GM23338 (cell line): ENCODE measurements around the gene RPS18. TPM values are rescaled to one million over a fixed set of nuclear protein-coding genes. Genes with fewer than 3 reads are reported as not detected.
A peak's percentile ranks its signal among the peaks of the same experiment; 100 is the strongest.

Source experiments
- ATAC-seq: fragments of 200-7000 bp; cut with Tn5 transposase; 3 replicates; pipeline ENCODE4 v1.9.1; 2020
- DNase-seq: peaks from one replicate; pipeline ENCODE4 v3.0.0-alpha.2; 2015; ENCODE audit warnings: low spot score
- H2AFZ ChIP-seq: fragments of 200-600 bp; sonication (generic); 2 replicates; pipeline ENCODE4 v1.8.0; 2016; ENCODE audit warnings: antibody characterized with exemption, mild to moderate bottlenecking, moderate library complexity
- H3F3A ChIP-seq: fragments of 200-600 bp; sonication (generic); replicated peaks from 2 replicates; pipeline ENCODE4 v1.8.0; 2017; ENCODE audit warnings: antibody characterized with exemption, mixed run types, low read depth
- H3K27ac ChIP-seq: fragments of 200-600 bp; sonication (generic); 2 replicates; pipeline ENCODE4 v1.6.1; 2016; ENCODE audit warnings: low read depth
- H3K27me3 ChIP-seq: fragments of 200-600 bp; sonication (generic); 2 replicates; pipeline ENCODE4 v1.8.0; 2016; ENCODE audit warnings: mild to moderate bottlenecking, mixed run types, moderate library complexity; ENCODE audit not compliant: insufficient read depth
- H3K36me3 ChIP-seq: fragments of 200-600 bp; sonication (generic); 2 replicates; pipeline ENCODE4 v1.8.0; 2016; ENCODE audit warnings: mild to moderate bottlenecking; ENCODE audit not compliant: insufficient read depth
- H3K4me1 ChIP-seq: fragments of 200-600 bp; sonication (generic); 2 replicates; pipeline ENCODE4 v1.8.0; 2016; ENCODE audit warnings: mild to moderate bottlenecking, moderate library complexity; ENCODE audit not compliant: insufficient read depth
- H3K4me2 ChIP-seq: fragments of 200-600 bp; sonication (generic); 2 replicates; pipeline ENCODE4 v1.7.1; 2017; ENCODE audit warnings: mixed run types
- H3K4me3 ChIP-seq: fragments of 200-600 bp; sonication (generic); 2 replicates; pipeline ENCODE4 v1.6.1; 2016; ENCODE audit warnings: mixed run types
- H3K79me2 ChIP-seq: fragments of 200-600 bp; sonication (generic); replicated peaks from 2 replicates; pipeline ENCODE4 v1.8.0; 2017; ENCODE audit warnings: mild to moderate bottlenecking; ENCODE audit not compliant: insufficient read depth
- H3K9me2 ChIP-seq: fragments of 200-600 bp; sonication (generic); 2 replicates; pipeline ENCODE4 v1.8.0; 2017; ENCODE audit not compliant: insufficient read depth
- H4K20me1 ChIP-seq: fragments of 200-600 bp; sonication (generic); replicated peaks from 2 replicates; pipeline ENCODE4 v1.8.0; 2017; ENCODE audit warnings: mild to moderate bottlenecking; ENCODE audit not compliant: insufficient read depth
- H3K27ac Mint-ChIP-seq: 2 replicates; pipeline ENCODE4 v1.8.0; 2020; ENCODE audit warnings: inconsistent platforms, mild to moderate bottlenecking, moderate library complexity, mixed read lengths
- H3K27me3 Mint-ChIP-seq: 3 replicates; pipeline ENCODE4 v1.8.0; 2022; ENCODE audit warnings: low read depth, mild to moderate bottlenecking, moderate library complexity, mixed read lengths, inconsistent platforms; ENCODE audit not compliant: insufficient read depth, poor library complexity
- H3K36me3 Mint-ChIP-seq: 3 replicates; pipeline ENCODE4 v1.8.0; 2021; ENCODE audit warnings: low read depth, mild to moderate bottlenecking, inconsistent platforms, moderate library complexity, mixed read lengths
- H3K4me1 Mint-ChIP-seq: 3 replicates; pipeline ENCODE4 v1.8.0; 2020; ENCODE audit warnings: mild to moderate bottlenecking, inconsistent platforms, mixed read lengths
- H3K4me3 Mint-ChIP-seq: 3 replicates; pipeline ENCODE4 v1.8.0; 2021; ENCODE audit warnings: moderate library complexity, mild to moderate bottlenecking, inconsistent platforms, mixed read lengths
- H3K9me3 Mint-ChIP-seq: 3 replicates; pipeline ENCODE4 v1.8.0; 2020; ENCODE audit warnings: moderate library complexity, mild to moderate bottlenecking, inconsistent platforms, mixed read lengths
- CREB1 ChIP-seq: fragments of 250-450 bp; sonication (Bioruptor Pico); IDR thresholded peaks from 2 replicates; pipeline ENCODE4 v1.5.0; 2020; ENCODE audit warnings: low read depth, mild to moderate bottlenecking, moderate library complexity
- EZH2phosphoT487 ChIP-seq: fragments of 200-600 bp; sonication (generic); IDR thresholded peaks from one replicate; pipeline ENCODE4 v1.8.1; 2018; ENCODE audit warnings: antibody characterized with exemption; ENCODE audit not compliant: unreplicated experiment
- NANOG ChIP-seq: IDR thresholded peaks from 2 replicates; pipeline ENCODE4 v1.6.1; 2016; ENCODE audit warnings: antibody characterized with exemption, borderline replicate concordance
- POLR2AphosphoS5 ChIP-seq: IDR thresholded peaks from 2 replicates; pipeline ENCODE4 v1.6.1; 2016; ENCODE audit warnings: antibody characterized with exemption, low read depth
- REST ChIP-seq: IDR thresholded peaks from one replicate; pipeline ENCODE4 v1.6.1; 2018; ENCODE audit warnings: antibody characterized with exemption; ENCODE audit not compliant: unreplicated experiment
- STAT1 ChIP-seq: IDR thresholded peaks from one replicate; pipeline ENCODE4 v1.6.1; 2016; ENCODE audit warnings: antibody characterized with exemption; ENCODE audit not compliant: unreplicated experiment
- ZNF114 ChIP-seq: fragments of 250-450 bp; sonication (Bioruptor Pico); IDR thresholded peaks from 2 replicates; pipeline ENCODE4 v1.5.0; 2020; ENCODE audit warnings: mild to moderate bottlenecking, moderate library complexity
- ZNF331 ChIP-seq: fragments of 250-450 bp; sonication (Bioruptor Pico); IDR thresholded peaks from 2 replicates; pipeline ENCODE4 v1.5.0; 2020; ENCODE audit warnings: low read depth, mild to moderate bottlenecking, moderate library complexity
- polyA plus RNA-seq: library from polyadenylated mRNA; unstranded; fragments of >200 nt; fragmentation: Nextera tagmentation; extraction: Ambion mirVana; gene quantifications from 2 replicates; pipeline ENCODE4 v1.2.1, GENCODE V29; 2016
- total RNA-seq: library from RNA; depleted of rRNA; stranded (reverse); fragments of >200 nt; shearing (Covaris generic); gene quantifications from 2 replicates; pipeline ENCODE4 v1.2.3, GENCODE V29; 2014

RPS18 gene
- total and polyA plus RNA-seq, 2 experiments from 2014 or later, result 2,133 to 4,776 TPM

DNA sequence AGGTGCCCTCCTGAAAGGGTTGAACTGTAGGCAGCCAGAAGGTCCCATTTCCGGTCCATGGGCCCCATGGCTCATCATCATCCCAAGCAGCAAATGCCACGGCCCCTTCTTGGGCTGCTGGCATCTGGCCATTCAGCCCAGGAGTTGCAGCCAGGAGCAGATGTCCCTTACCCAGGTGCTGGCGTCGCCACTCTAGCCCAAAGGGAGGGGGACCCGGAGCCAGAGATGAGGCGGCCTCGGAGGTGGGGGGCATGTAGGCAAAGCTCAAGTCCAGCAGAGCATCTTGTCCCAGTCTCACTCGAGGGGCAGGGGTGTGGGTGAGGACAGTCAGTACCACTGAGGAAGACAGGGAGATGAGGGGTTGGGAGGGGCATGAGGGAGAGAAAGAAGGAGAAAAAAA is 33.2 kb downstream of the RPS18 start:
- Histone ChIP-seq H3K27ac (no peak overlapping the region), H3K36me3 (no peaks in the 10 kb centered on the region), H3K4me2 (no peak overlapping the region), H3K9me2 (no peaks in the 10 kb centered on the region), H3K79me2 (peaks cover 28% of the 10 kb centered on the region), H4K20me1 (peaks cover 20% of the 10 kb centered on the region), H3K27me3 (no peaks in the 10 kb centered on the region), H3K4me3 (no peak overlapping the region), H3K4me1 (no peaks in the 10 kb centered on the region), H2AFZ (no peak overlapping the region), H3F3A (0 out of 2 replicates have a peak, but pooled peaks cover under 1% of the 10 kb centered on the region)
- no peak for TF ChIP-seq REST
- TF ChIP-seq POLR2AphosphoS5, result 0 out of 2 replicates have a peak, but pooled peaks have one; percentile 22
- DNase-seq (no peak), ATAC-seq (no peak)
- Mint-ChIP-seq H3K27ac (no peak overlapping the region), H3K4me3 (no peak overlapping the region), H3K4me1 (peaks cover 6% of the 10 kb centered on the region; the same call in 2 of the 3 replicates), H3K27me3 (peaks cover 14% of the 10 kb centered on the region), H3K9me3 (no peaks in the 10 kb centered on the region), H3K36me3 (peaks cover 6% of the 10 kb centered on the region)

- no peaks in the 10 kb centered on the region for H3K36me3 ChIP-seq
- TF ChIP-seq CREB1 (CRISPR knock-in tag) (no peak), NANOG (no peak), STAT1 (no peak), POLR2AphosphoS5 (no peak), EZH2phosphoT487 (no peak), ZNF114 (CRISPR knock-in tag) (no peak), REST (no peak), ZNF331 (CRISPR knock-in tag) (no peak)
These were observed 34.5 kb downstream of the RPS18 start for GRCh38 chr6:33306356-33306755.

More at GRCh38 chr6:33306356-33306755, 34.5 kb downstream of the RPS18 start:
- Histone ChIP-seq H3K27me3 (no peaks in the 10 kb centered on the region), H3K79me2 (peaks cover 15% of the 10 kb centered on the region), H3F3A (no peaks in the 10 kb centered on the region), H3K9me2 (no peaks in the 10 kb centered on the region), H3K27ac (no peak overlapping the region), H4K20me1 (peaks cover 11% of the 10 kb centered on the region), H3K4me3 (no peak overlapping the region), H3K4me2 (no peak overlapping the region), H3K4me1 (no peaks in the 10 kb centered on the region; the same call in 1 of the 2 replicates), H2AFZ (no peak overlapping the region)
- no peak for ATAC-seq
- peaks cover 14% of the 10 kb centered on the region for H3K27me3 Mint-ChIP-seq
- H3K4me1 Mint-ChIP-seq, result no peaks in the 10 kb centered on the region
- H3K9me3 Mint-ChIP-seq, result no peaks in the 10 kb centered on the region
- H3K27ac Mint-ChIP-seq, result no peak overlapping the region
- DNase-seq, result no peak
- peaks cover 3% of the 10 kb centered on the region; the same call in 1 of the 3 replicates for H3K36me3 Mint-ChIP-seq
- no peak overlapping the region for H3K4me3 Mint-ChIP-seq
